Activated B cell treated with CpG ODN at 0.5 μM for 24 hours (primary cell): ENCODE measurements around the gene ASTE1. TPM values are rescaled to one million over a fixed set of nuclear protein-coding genes. Genes with fewer than 3 reads are reported as not detected.

Experiments
- ATAC-seq: fragments of 200-7000 bp; cut with Tn5 transposase; one replicate; pipeline ENCODE4 v1.10.0; 2021; ENCODE audit warnings: low read depth, mild to moderate bottlenecking, moderate library complexity
- CTCF ChIA-PET: fragments of 350-600 bp; sonication (Branson Sonifier 250); formaldehyde crosslinking; loops from one replicate; lab custom pipeline; 2021; ENCODE audit warnings: antibody characterized with exemption; lab: Charles Lee
- POLR2A ChIA-PET: fragments of 350-600 bp; sonication (Branson Sonifier 250); formaldehyde crosslinking; loops from one replicate; lab custom pipeline; 2021; ENCODE audit warnings: antibody characterized with exemption; lab: Charles Lee
- DNase-seq: peaks from one replicate; pipeline ENCODE4 v3.0.0; 2022
- H3K27ac Mint-ChIP-seq: one replicate; pipeline ENCODE4 v1.8.0; 2020; ENCODE audit warnings: mixed read lengths
- H3K27me3 Mint-ChIP-seq: one replicate; pipeline ENCODE4 v1.8.0; 2021; ENCODE audit warnings: mixed read lengths
- H3K36me3 Mint-ChIP-seq: one replicate; pipeline ENCODE4 v1.8.0; 2021; ENCODE audit warnings: low read depth, mixed read lengths
- H3K4me1 Mint-ChIP-seq: one replicate; pipeline ENCODE4 v1.8.0; 2021; ENCODE audit warnings: mixed read lengths
- H3K4me3 Mint-ChIP-seq: one replicate; pipeline ENCODE4 v1.8.0; 2020; ENCODE audit warnings: mild to moderate bottlenecking, mixed read lengths
- H3K9me3 Mint-ChIP-seq: one replicate; pipeline ENCODE4 v1.8.0; 2020; ENCODE audit warnings: mixed read lengths
- intact Hi-C: fragments of 100-400 bp; cut with micrococcal nuclease; formaldehyde crosslinking; loops from one replicate; pipeline ENCODE4 v1.15.1; 2024
- total RNA-seq: library from RNA; stranded (reverse); gene quantifications from 2 replicates; pipeline ENCODE4 v1.2.3, GENCODE V29; 2022
- TF ChIP-seq, protein P1 (sequence below): fragments of 200-600 bp; IDR thresholded peaks from one replicate; pipeline ENCODE4 v1.8.0; 2022; ENCODE audit warnings: antibody characterized with exemption, mild to moderate bottlenecking

ASTE1 gene
- total RNA-seq, 1 donor from 2014 or later = 16.9 TPM

GRCh38 chr3:131028844-131029243 lies 2.2 kb upstream of the ASTE1 start:
- ATAC-seq (no peak), DNase-seq (no peak)
- TF ChIP-seq, protein P1, sequence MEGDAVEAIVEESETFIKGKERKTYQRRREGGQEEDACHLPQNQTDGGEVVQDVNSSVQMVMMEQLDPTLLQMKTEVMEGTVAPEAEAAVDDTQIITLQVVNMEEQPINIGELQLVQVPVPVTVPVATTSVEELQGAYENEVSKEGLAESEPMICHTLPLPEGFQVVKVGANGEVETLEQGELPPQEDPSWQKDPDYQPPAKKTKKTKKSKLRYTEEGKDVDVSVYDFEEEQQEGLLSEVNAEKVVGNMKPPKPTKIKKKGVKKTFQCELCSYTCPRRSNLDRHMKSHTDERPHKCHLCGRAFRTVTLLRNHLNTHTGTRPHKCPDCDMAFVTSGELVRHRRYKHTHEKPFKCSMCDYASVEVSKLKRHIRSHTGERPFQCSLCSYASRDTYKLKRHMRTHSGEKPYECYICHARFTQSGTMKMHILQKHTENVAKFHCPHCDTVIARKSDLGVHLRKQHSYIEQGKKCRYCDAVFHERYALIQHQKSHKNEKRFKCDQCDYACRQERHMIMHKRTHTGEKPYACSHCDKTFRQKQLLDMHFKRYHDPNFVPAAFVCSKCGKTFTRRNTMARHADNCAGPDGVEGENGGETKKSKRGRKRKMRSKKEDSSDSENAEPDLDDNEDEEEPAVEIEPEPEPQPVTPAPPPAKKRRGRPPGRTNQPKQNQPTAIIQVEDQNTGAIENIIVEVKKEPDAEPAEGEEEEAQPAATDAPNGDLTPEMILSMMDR = no peak
- Mint-ChIP-seq H3K4me3 (no peak overlapping the region), H3K27me3 (no peaks in the 10 kb centered on the region), H3K27ac (no peak overlapping the region), H3K4me1 (peaks cover 34% of the 10 kb centered on the region), H3K36me3 (peaks cover 26% of the 10 kb centered on the region), H3K9me3 (no peaks in the 10 kb centered on the region)
- intact Hi-C loops = loop anchor here (5.0 kb wide), 1 partner anchor 917 kb away; no protein-coding TSS in a partner anchor
- POLR2A ChIA-PET = no interaction called here
- CTCF ChIA-PET = no interaction called here

- intact Hi-C loops = loop anchor here (5.0 kb wide), 1 partner anchor 913 kb away; no protein-coding TSS in a partner anchor
- POLR2A ChIA-PET = interaction anchor here (1.3 to 2.6 kb wide), 5 partner anchors 10 to 1392 kb away, joined by 3 to 33 read pairs (median 8); partner anchors contain the start of genes ATP2C1, DNAJC13 and NUDT16
- peaks cover 62% of the 10 kb centered on the region for H3K4me1 Mint-ChIP-seq
Observed at GRCh38 chr3:131025539-131025938, 1.1 kb downstream of the ASTE1 start.

DNA sequence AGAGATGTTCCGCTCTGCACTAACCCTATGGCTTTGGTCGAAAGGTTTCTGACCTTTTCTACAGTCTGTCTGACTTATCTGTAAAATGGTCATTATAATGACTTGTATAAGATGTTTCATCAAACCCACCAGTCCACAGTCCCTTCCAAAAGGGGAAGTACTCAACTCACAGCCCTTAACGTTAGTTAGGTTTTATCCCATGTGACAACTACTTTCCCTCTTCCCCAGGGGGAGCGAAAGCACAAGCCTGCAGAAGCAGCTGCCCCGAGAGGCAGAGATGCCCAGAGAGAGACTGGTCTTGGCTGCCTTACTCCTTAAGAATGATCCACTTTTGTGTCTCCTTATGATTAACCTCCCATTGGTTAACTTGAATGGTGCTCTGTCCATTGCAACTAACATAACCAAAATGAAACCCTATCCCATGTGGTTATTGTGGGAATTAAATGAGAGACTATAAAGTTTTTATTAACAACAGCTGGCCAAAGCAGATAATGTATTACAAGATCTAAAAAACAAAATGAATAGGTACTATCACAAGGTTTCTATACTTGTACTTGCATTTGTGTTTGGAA lies 6.4 kb downstream of the ASTE1 start:
- intact Hi-C loops = no loop called here
- Mint-ChIP-seq H3K27me3 (no peaks in the 10 kb centered on the region), H3K9me3 (no peaks in the 10 kb centered on the region), H3K4me3 (no peak overlapping the region), H3K36me3 (peaks cover 58% of the 10 kb centered on the region), H3K27ac (no peak overlapping the region), H3K4me1 (peaks cover 48% of the 10 kb centered on the region)
- ChIA-PET CTCF (no interaction called here), POLR2A (no interaction called here)
- no peak for DNase-seq
- TF ChIP-seq, protein P1 = no peak
- peak; percentile 80 for ATAC-seq

More at GRCh38 chr3:131025539-131025938, 1.1 kb downstream of the ASTE1 start:
- TF ChIP-seq, protein P1 = no peak
- Mint-ChIP-seq H3K9me3 (no peaks in the 10 kb centered on the region), H3K4me3 (peak overlapping the region; percentile 96), H3K36me3 (peaks cover 42% of the 10 kb centered on the region), H3K27ac (peak overlapping the region; percentile 97), H3K27me3 (no peaks in the 10 kb centered on the region)
- DNase-seq (no peak), ATAC-seq (no peak)
- CTCF ChIA-PET = interaction anchor here (2.6 kb wide), 1 partner anchor 132 kb away, joined by 6 read pairs; the partner anchor contains the start of gene ATP2C1

DNA sequence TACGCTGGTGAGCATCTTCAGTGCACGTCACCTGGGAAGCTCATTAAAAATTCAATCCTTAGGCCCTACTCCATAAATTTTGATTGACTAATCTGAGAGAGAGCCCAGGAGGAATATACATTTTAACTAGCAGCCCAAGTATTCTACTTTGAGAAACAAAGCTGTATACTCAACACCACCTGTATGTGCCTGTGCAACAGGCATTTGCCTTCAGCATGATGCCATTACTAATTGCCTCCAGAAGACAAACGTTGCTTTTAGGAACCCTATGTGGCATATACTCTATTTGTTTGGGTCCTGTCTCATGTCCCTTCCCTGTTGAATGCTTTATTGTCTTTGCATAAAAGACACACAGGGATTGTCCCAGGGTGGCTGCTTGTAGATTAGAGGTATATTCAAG lies 7.7 kb downstream of the ASTE1 start:
- H3K4me1 Mint-ChIP-seq = peaks cover 36% of the 10 kb centered on the region
- ATAC-seq (no peak), DNase-seq (no peak)
- H3K27me3 Mint-ChIP-seq = no peaks in the 10 kb centered on the region
- ChIA-PET POLR2A (no interaction called here), CTCF (no interaction called here)
- no peak overlapping the region for H3K27ac Mint-ChIP-seq
- intact Hi-C loops = no loop called here
- TF ChIP-seq, protein P1 = no peak
- H3K36me3 Mint-ChIP-seq = peaks cover 58% of the 10 kb centered on the region
- no peaks in the 10 kb centered on the region for H3K9me3 Mint-ChIP-seq
- H3K4me3 Mint-ChIP-seq = no peak overlapping the region

- CTCF ChIA-PET = interaction anchor here (1.2 kb wide), 1 partner anchor 116 kb away, joined by 4 read pairs; the partner anchor contains the start of gene ATP2C1
- peaks cover 78% of the 10 kb centered on the region for H3K36me3 Mint-ChIP-seq
- H3K27ac Mint-ChIP-seq = no peak overlapping the region
- DNase-seq (no peak), ATAC-seq (no peak)
- no peaks in the 10 kb centered on the region for H3K9me3 Mint-ChIP-seq
- POLR2A ChIA-PET = no interaction called here
- H3K27me3 Mint-ChIP-seq = no peaks in the 10 kb centered on the region
- intact Hi-C loops = no loop called here
- TF ChIP-seq, protein P1 = no peak
- no peak overlapping the region for H3K4me3 Mint-ChIP-seq
- peaks cover 7% of the 10 kb centered on the region for H3K4me1 Mint-ChIP-seq
Observed at GRCh38 chr3:131009698-131010097, 16.9 kb downstream of the ASTE1 start.
